Parathyroid adenoma (tissue), 2 donors: ENCODE results near the gene SLC1A2.

Experiments used
- H2AFZ ChIP-seq: fragments of 300-600 bp; sonication (generic); one replicate; pipeline ENCODE4 v1.7.0; 2017; ENCODE audit warnings: antibody characterized with exemption, mild to moderate bottlenecking
- H3K27ac ChIP-seq: fragments of 300-600 bp; sonication (generic); one replicate; pipeline ENCODE4 v1.7.0; 2017
- H3K27me3 ChIP-seq: fragments of 300-600 bp; sonication (generic); one replicate; pipeline ENCODE4 v1.7.0; 2017; ENCODE audit warnings: low read length; ENCODE audit not compliant: control insufficient read depth, insufficient read depth
- H3K36me3 ChIP-seq: fragments of 300-600 bp; sonication (generic); one replicate; pipeline ENCODE4 v1.7.0; 2017; ENCODE audit warnings: low read length; ENCODE audit not compliant: control insufficient read depth, insufficient read depth
- H3K4me1 ChIP-seq: fragments of 300-600 bp; sonication (generic); one replicate; pipeline ENCODE4 v1.7.0; 2017; ENCODE audit warnings: control low read depth
- H3K4me2 ChIP-seq: fragments of 300-600 bp; sonication (generic); one replicate; pipeline ENCODE4 v1.7.0; 2017; ENCODE audit warnings: low read length
- H3K4me3 ChIP-seq: fragments of 300-600 bp; sonication (generic); one replicate; pipeline ENCODE4 v1.7.0; 2017; ENCODE audit warnings: low read depth, low read length
- H3K79me2 ChIP-seq: fragments of 300-600 bp; sonication (generic); one replicate; pipeline ENCODE4 v1.7.0; 2017; ENCODE audit warnings: control low read depth
- H3K9ac ChIP-seq: fragments of 300-600 bp; sonication (generic); one replicate; pipeline ENCODE4 v1.7.0; 2017; ENCODE audit warnings: mild to moderate bottlenecking
- H3K9me3 ChIP-seq: fragments of 300-600 bp; sonication (generic); one replicate; pipeline ENCODE4 v1.7.0; 2017; ENCODE audit warnings: low read length; ENCODE audit not compliant: control insufficient read depth
- TF ChIP-seq, protein P1 (sequence below): fragments of 300-600 bp; sonication (generic); IDR thresholded peaks from one replicate; pipeline ENCODE4 v1.7.0; 2017; ENCODE audit warnings: antibody characterized with exemption, mild to moderate bottlenecking
- donor health status: primary hyperparathyroidism.

Gene SLC1A2

DNA sequence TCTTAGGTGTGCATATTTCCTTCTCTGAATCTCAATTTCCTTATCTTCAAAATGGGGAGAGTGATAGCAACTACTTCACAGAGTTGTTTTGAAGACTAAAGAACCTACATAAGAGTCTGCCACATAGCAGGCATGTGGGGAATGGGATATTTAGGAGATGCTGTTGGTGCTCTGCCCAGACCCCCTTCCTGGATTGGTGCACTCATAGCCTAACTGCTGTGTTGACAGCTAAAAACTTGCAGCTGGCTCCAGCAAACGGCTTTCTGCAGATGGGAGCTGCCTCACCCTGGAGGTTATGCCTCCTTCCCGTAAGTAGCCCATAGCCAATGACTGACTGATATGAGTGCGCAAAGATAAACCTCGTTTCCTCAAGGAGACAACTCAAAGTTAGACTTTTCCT, 174.3 kb downstream of the SLC1A2 start:
- no peaks in the 10 kb centered on the region for H3K36me3 ChIP-seq
- no peaks in the 10 kb centered on the region for H3K9me3 ChIP-seq
- H3K4me2 ChIP-seq, result no peak overlapping the region
- H3K9ac ChIP-seq, result no peak overlapping the region
- TF ChIP-seq, protein P1, sequence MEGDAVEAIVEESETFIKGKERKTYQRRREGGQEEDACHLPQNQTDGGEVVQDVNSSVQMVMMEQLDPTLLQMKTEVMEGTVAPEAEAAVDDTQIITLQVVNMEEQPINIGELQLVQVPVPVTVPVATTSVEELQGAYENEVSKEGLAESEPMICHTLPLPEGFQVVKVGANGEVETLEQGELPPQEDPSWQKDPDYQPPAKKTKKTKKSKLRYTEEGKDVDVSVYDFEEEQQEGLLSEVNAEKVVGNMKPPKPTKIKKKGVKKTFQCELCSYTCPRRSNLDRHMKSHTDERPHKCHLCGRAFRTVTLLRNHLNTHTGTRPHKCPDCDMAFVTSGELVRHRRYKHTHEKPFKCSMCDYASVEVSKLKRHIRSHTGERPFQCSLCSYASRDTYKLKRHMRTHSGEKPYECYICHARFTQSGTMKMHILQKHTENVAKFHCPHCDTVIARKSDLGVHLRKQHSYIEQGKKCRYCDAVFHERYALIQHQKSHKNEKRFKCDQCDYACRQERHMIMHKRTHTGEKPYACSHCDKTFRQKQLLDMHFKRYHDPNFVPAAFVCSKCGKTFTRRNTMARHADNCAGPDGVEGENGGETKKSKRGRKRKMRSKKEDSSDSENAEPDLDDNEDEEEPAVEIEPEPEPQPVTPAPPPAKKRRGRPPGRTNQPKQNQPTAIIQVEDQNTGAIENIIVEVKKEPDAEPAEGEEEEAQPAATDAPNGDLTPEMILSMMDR, result no peak
- no peak overlapping the region for H2AFZ ChIP-seq
- H3K79me2 ChIP-seq, result no peaks in the 10 kb centered on the region
- H3K4me1 ChIP-seq, result no peaks in the 10 kb centered on the region
- H3K27me3 ChIP-seq, result no peaks in the 10 kb centered on the region
- no peak overlapping the region for H3K27ac ChIP-seq
- H3K4me3 ChIP-seq, result no peak overlapping the region

DNA sequence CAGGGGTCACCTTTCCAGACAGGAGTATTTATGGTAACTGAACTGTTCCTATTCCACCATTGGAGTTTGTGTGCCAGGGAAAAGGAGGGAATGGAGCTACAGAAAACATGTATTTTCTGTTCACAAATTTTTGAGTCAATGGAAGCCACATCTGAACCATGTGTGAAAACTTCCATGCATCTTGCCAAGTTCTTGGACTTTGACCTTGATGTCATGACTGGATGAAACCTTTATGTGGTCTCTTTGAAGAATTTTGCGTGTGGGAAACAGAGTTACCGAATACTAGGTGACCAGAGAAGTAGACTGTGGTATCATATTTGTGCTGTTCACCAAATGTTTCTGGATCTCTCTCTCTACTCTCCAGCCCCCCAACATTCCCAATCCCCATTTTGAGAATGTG, 175.6 kb downstream of the SLC1A2 start:
- Histone ChIP-seq H3K9me3 (no peaks in the 10 kb centered on the region), H2AFZ (no peak overlapping the region), H3K27ac (no peak overlapping the region), H3K4me3 (no peak overlapping the region), H3K36me3 (no peaks in the 10 kb centered on the region), H3K4me1 (peaks cover 3% of the 10 kb centered on the region), H3K4me2 (no peak overlapping the region), H3K27me3 (no peaks in the 10 kb centered on the region), H3K79me2 (no peaks in the 10 kb centered on the region), H3K9ac (no peak overlapping the region)
- TF ChIP-seq, protein P1, result no peak

DNA sequence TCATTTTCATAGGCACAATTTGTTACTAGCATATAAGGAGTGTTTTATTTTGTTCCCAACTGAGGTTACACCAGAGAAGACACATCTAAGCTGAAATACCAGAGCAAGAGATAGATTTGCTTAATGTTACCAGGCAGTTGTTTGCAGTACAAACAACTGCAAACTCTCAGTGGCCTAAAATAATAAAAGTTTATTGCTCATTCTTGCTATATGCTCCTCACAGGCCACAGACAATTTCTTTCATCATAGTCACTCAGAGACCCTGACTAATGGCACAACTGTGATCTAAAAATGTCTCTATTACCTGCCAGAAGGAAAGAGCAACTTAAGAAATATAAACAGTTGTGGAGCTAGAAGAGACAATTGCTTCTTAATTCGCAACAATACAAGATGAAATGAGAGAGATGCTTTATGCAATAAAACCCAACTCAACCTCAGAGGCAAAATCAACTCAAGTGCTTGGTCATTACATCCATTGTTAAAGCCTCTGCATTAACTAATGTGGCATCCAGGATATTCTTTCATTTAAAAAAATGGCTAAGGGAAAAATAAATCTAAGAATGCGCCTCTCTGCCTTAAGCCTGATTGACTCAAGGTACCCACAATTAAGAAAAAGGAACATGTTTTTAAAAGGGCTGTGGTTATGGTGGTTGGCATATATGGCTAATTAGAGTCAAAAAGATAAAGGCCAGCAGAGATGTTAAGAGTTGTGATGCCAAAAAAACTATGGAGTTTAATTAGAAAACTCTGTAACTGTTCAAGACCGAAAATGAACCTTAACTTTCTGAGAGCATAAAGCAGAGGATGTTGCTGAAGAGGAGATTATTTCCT, 176.7 kb downstream of the SLC1A2 start:
- H3K4me2 ChIP-seq, result no peak overlapping the region
- no peak overlapping the region for H3K4me3 ChIP-seq
- no peaks in the 10 kb centered on the region for H3K9me3 ChIP-seq
- H3K36me3 ChIP-seq, result no peaks in the 10 kb centered on the region
- no peaks in the 10 kb centered on the region for H3K27me3 ChIP-seq
- H2AFZ ChIP-seq, result no peak overlapping the region
- H3K4me1 ChIP-seq, result peaks cover 6% of the 10 kb centered on the region
- H3K79me2 ChIP-seq, result no peaks in the 10 kb centered on the region
- no peak overlapping the region for H3K9ac ChIP-seq
- no peak overlapping the region for H3K27ac ChIP-seq
- TF ChIP-seq, protein P1, result no peak

DNA sequence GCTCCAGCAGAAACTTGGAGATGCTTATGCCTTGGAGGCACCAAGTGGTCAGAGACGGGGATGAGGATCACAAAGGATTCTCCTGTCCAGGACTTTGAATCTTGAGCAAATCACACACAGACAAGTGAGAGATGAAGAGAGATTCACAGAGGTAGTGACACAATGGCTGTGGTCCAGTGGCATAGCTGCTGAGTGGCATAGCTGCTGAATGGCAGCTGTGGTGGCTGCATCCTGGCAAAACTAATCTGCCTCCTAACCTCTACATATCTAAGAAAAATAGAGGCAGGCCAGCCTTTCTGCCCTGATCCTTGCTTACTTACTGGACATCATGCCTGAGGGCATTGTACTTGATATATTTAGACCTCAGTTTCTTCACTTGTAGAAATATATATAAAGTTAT, 177.8 kb downstream of the SLC1A2 start:
- no peaks in the 10 kb centered on the region for H3K9me3 ChIP-seq
- no peak overlapping the region for H3K4me3 ChIP-seq
- H3K36me3 ChIP-seq, result no peaks in the 10 kb centered on the region
- no peak overlapping the region for H3K9ac ChIP-seq
- H2AFZ ChIP-seq, result no peak overlapping the region
- H3K27ac ChIP-seq, result no peak overlapping the region
- H3K79me2 ChIP-seq, result no peaks in the 10 kb centered on the region
- TF ChIP-seq, protein P1, result no peak
- peaks cover 10% of the 10 kb centered on the region for H3K4me1 ChIP-seq
- no peaks in the 10 kb centered on the region for H3K27me3 ChIP-seq
- H3K4me2 ChIP-seq, result no peak overlapping the region

DNA sequence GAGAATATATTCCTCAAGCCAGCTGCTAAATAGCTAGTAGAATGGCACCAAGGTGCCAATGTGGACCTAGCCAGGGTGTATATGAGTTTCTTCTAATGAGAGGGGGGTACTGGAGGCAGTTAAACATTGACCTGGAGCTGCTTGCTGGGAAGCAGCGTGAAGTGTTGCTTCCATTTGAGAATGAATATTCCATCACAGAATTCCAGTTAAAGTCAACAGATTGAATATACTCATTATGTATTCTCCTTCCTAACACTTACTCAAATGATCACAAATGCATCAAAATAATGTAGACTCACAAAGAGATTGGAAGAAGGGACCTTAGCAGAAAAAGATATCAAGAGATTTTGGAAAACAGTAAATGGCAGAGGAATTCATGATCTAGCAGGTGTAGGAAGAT, 178.3 kb downstream of the SLC1A2 start:
- no peak overlapping the region for H3K9ac ChIP-seq
- TF ChIP-seq, protein P1, result no peak
- no peaks in the 10 kb centered on the region for H3K79me2 ChIP-seq
- peaks cover 15% of the 10 kb centered on the region for H3K4me1 ChIP-seq
- H2AFZ ChIP-seq, result no peak overlapping the region
- no peak overlapping the region for H3K4me2 ChIP-seq
- no peaks in the 10 kb centered on the region for H3K36me3 ChIP-seq
- no peak overlapping the region for H3K27ac ChIP-seq
- no peaks in the 10 kb centered on the region for H3K27me3 ChIP-seq
- H3K9me3 ChIP-seq, result no peaks in the 10 kb centered on the region
- no peak overlapping the region for H3K4me3 ChIP-seq
